ENCODE data around the gene HAND1. TPM values are rescaled to one million over a fixed set of nuclear protein-coding genes. Genes with fewer than 3 reads are reported as not detected.

The HAND1 gene
- total RNA-seq, 4 donors from 2014 or later = not detected

DNA sequence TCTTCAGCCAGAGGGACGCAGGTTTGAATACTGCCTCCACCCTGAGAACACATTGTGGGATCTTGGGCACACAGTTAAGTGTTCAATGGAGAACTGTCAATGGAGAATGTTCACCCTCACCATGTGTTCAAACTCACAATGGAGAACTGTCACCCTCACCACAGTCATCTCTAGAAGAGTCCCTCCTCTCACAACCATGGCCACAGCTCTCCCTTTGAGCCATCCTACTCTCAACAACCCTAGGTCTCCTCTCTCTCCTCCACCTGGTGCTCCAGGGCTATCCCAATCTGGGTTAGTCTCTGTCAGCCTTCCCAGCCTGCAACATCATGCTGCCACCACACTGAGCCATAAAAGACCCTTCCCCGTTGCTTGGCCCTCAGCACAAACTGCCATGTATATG is 36.3 kb upstream of the HAND1 start:
- H3K27ac ChIP-seq = no peak overlapping the region
- H3K36me3 ChIP-seq = no peaks in the 10 kb centered on the region
- no peaks in the 10 kb centered on the region for H3K9me3 ChIP-seq
- WGBS, 2 donors (ENCODE audit: low coverage in 1 of 2) = 100% methylated on average over 1 of the region's 2 CpGs; no CpG with 5 or more reads in 1 of the 2 donors
- no peaks in the 10 kb centered on the region for H3K4me1 ChIP-seq
- TF ChIP-seq, protein P1, sequence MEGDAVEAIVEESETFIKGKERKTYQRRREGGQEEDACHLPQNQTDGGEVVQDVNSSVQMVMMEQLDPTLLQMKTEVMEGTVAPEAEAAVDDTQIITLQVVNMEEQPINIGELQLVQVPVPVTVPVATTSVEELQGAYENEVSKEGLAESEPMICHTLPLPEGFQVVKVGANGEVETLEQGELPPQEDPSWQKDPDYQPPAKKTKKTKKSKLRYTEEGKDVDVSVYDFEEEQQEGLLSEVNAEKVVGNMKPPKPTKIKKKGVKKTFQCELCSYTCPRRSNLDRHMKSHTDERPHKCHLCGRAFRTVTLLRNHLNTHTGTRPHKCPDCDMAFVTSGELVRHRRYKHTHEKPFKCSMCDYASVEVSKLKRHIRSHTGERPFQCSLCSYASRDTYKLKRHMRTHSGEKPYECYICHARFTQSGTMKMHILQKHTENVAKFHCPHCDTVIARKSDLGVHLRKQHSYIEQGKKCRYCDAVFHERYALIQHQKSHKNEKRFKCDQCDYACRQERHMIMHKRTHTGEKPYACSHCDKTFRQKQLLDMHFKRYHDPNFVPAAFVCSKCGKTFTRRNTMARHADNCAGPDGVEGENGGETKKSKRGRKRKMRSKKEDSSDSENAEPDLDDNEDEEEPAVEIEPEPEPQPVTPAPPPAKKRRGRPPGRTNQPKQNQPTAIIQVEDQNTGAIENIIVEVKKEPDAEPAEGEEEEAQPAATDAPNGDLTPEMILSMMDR (IDR thresholded peaks at IDR 0.05) = no peak
- TF ChIP-seq POLR2AphosphoS5 (IDR thresholded peaks at IDR 0.05) (no peak), POLR2A (IDR thresholded peaks at IDR 0.05) (no peak), EP300 (IDR thresholded peaks at IDR 0.05) (no peak)
- no peak for ATAC-seq
- H3K4me3 ChIP-seq = no peak overlapping the region
- peaks cover 70% of the 10 kb centered on the region for H3K27me3 ChIP-seq

DNA sequence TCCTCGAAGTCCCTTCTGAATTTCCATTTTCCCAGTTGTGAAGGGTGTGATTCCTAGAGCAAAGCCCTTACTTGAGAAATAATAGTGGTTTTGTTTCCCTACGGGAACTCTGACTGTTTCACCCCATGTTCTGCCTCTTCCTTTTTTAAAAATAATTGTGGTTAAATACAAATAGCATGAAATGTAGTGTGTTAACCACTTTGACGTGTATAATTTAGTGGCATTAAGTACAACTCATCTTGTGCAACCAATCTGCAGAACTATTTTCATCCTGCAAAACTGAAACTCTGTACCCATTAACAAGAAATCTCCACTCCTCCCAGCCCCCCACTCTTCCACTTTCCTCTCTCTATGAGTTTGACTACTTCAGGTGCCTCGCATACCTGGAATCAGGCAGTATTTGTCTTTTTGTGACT is 35.6 kb upstream of the HAND1 start:
- H3K36me3 ChIP-seq = no peaks in the 10 kb centered on the region
- no peaks in the 10 kb centered on the region for H3K4me1 ChIP-seq
- 52 to 73% methylated on average over 4 of the region's 4 CpGs for WGBS, 2 donors (ENCODE audit: low coverage in 1 of 2)
- no peak for ATAC-seq
- no peak overlapping the region for H3K4me3 ChIP-seq
- TF ChIP-seq EP300 (IDR thresholded peaks at IDR 0.05) (no peak), POLR2AphosphoS5 (IDR thresholded peaks at IDR 0.05) (no peak), POLR2A (IDR thresholded peaks at IDR 0.05) (no peak)
- TF ChIP-seq, protein P1 (IDR thresholded peaks at IDR 0.05) = no peak
- peaks cover 77% of the 10 kb centered on the region for H3K27me3 ChIP-seq
- no peaks in the 10 kb centered on the region for H3K9me3 ChIP-seq
- H3K27ac ChIP-seq = no peak overlapping the region

DNA sequence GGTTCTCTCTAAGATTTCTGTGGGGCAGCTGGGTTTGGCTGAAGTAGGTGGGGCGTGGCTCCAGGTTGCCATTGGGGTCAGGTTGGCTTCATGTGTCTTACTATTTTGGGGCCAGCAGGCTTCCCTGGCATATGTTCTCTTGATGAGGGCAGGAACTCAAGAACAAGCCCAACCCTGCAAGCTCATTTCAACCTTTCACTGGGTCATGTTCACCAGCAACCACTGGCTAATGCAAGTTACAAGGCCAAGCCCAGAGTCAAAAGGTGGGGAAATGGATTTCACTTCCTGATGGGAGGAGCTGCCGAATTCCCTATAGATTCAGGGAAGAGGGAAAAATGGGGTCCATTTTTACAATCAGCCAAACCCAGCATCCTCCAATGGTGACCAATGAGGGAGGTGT is 34.0 kb upstream of the HAND1 start:
- WGBS, 2 donors (ENCODE audit: low coverage in 1 of 2) = 60 to 66% methylated on average over 2 of the region's 2 CpGs
- Histone ChIP-seq H3K4me1 (no peaks in the 10 kb centered on the region), H3K9me3 (no peaks in the 10 kb centered on the region), H3K27me3 (peaks cover 76% of the 10 kb centered on the region), H3K36me3 (no peaks in the 10 kb centered on the region), H3K27ac (no peak overlapping the region), H3K4me3 (no peak overlapping the region)
- TF ChIP-seq EP300 (IDR thresholded peaks at IDR 0.05) = no peak
- TF ChIP-seq, protein P1 (IDR thresholded peaks at IDR 0.05) = no peak
- no peak for TF ChIP-seq POLR2AphosphoS5 (IDR thresholded peaks at IDR 0.05)
- no peak for TF ChIP-seq POLR2A (IDR thresholded peaks at IDR 0.05)
- ATAC-seq = no peak

DNA sequence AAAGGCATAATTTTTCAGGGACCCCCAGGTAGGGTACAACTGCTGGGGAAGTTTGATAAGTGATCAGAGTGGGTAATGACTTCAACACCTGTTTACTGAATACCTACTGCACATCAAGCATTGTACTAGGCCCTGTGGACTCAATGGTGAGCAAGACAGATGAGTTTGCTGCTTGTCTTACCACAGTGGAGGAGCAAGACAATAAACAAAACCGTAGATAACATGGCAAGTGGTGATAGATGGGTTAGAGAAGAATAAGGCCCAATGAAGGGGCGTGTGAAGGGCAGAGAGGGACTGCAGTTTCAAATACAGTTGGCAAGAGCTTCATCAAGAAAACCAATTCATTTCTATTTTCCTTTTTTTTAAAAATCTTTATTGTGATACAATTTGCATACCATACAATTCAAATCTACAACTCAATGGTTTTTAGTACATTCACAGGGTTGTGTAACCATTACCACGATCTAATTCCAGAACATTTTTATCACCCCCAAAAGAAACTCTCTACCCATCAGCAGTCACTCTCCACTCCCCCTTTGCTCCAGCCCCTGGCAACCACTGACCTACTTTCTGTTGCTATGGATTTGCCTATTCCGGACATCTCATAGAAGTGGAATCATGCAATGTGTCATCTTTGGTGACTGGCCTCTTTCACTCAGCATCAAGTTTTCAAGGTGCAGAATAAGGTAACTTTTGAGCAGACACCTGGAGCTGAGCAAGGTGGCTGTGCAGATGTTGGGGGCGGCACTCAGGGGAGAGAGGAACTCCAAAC is 31.9 kb upstream of the HAND1 start:
- peaks cover 73% of the 10 kb centered on the region for H3K27me3 ChIP-seq
- no peak for TF ChIP-seq POLR2A (IDR thresholded peaks at IDR 0.05)
- no peak for TF ChIP-seq POLR2AphosphoS5 (IDR thresholded peaks at IDR 0.05)
- TF ChIP-seq, protein P1 (IDR thresholded peaks at IDR 0.05) = no peak

DNA sequence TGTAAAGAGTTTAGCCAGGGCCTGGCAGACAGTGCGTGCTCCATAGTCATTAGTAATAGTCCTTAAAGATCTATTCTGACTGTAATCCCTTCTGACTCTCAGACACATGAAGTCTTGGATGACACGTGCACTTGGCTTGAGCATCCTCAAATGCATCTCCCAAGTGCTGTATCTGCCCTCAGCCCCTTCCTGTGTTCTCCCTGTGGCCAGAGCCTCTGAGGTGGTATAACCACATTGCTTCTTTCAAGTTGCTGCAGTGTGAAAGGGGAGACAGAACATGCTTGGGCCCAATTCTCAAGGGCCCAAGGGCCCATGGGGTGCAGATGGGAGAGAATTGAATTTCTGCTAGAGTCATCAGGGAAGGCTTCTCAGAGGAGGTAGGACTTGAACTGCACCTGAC is 30.1 kb upstream of the HAND1 start:
- H3K4me3 ChIP-seq = no peak overlapping the region
- ATAC-seq = no peak
- H3K27ac ChIP-seq = no peak overlapping the region
- H3K36me3 ChIP-seq = no peaks in the 10 kb centered on the region
- TF ChIP-seq POLR2A (IDR thresholded peaks at IDR 0.05) = no peak
- TF ChIP-seq POLR2AphosphoS5 (IDR thresholded peaks at IDR 0.05) = no peak
- no peak for TF ChIP-seq EP300 (IDR thresholded peaks at IDR 0.05)
- TF ChIP-seq, protein P1 (IDR thresholded peaks at IDR 0.05) = no peak
- 86 to 88% methylated on average over 1 to 2 of the region's 2 CpGs for WGBS, 2 donors (ENCODE audit: low coverage in 1 of 2)
- no peaks in the 10 kb centered on the region for H3K9me3 ChIP-seq
- H3K27me3 ChIP-seq = peaks cover 62% of the 10 kb centered on the region
- no peaks in the 10 kb centered on the region for H3K4me1 ChIP-seq

More for the DNA sequence above, 31.9 kb upstream of the HAND1 start:
- no peak for ATAC-seq
- Histone ChIP-seq H3K4me3 (no peak overlapping the region), H3K4me1 (no peaks in the 10 kb centered on the region), H3K9me3 (no peaks in the 10 kb centered on the region), H3K27ac (no peak overlapping the region), H3K36me3 (no peaks in the 10 kb centered on the region)
- WGBS, 2 donors (ENCODE audit: low coverage in 1 of 2) = 40 to 56% methylated on average over 3 to 4 of the region's 5 CpGs

All from gastroesophageal sphincter (tissue), 4 donors.